SK-N-SH (cell line): ENCODE measurements around the gene MICU2. TPM values are rescaled to one million over a fixed set of nuclear protein-coding genes. Genes with fewer than 3 reads are reported as not detected.

Experiments used
- CTCF ChIA-PET: fragments of 300-600, 350-600 bp; formaldehyde crosslinking; extraction: SDS; loops from one replicate; lab custom pipeline; 2021; lab: Yijun Ruan, JAX
- POLR2A ChIA-PET: fragments of 350-600 bp; sonication (Branson Sonifier 250); formaldehyde crosslinking; extraction: SDS; loops from one replicate; lab custom pipeline; 2020; ENCODE audit warnings: antibody characterized with exemption, inconsistent platforms; lab: Yijun Ruan, JAX
- DNase-seq: peaks from one replicate; pipeline ENCODE4 v3.0.0; 2012
- H2AFZ ChIP-seq: fragments of 200-600 bp; sonication (generic); 2 replicates; pipeline ENCODE4 v1.8.1; 2016; ENCODE audit warnings: antibody characterized with exemption, mild to moderate bottlenecking, low read depth
- H3F3A ChIP-seq: fragments of 200-600 bp; sonication (generic); replicated peaks from 2 replicates; pipeline ENCODE3; 2016; ENCODE audit warnings: antibody characterized with exemption, mild to moderate bottlenecking; ENCODE audit not compliant: insufficient read depth
- H3K27ac ChIP-seq, 2 experiments: fragments of 200-500 bp in 1 of 2; fragments of 200-600 bp in 1 of 2; sonication (Bioruptor generic) in 1 of 2; sonication (generic), shearing (Covaris generic) in 1 of 2; 2 replicates each; pipeline versions ENCODE4 v1.5.1 to v1.6.1; 2014 to 2016; ENCODE audit warnings: low read depth in 2 of 2, inconsistent platforms in 1 of 2, low read length in 1 of 2, mild to moderate bottlenecking in 1 of 2, mixed read lengths in 1 of 2
- H3K27me3 ChIP-seq: fragments of 200-600 bp; sonication (generic), shearing (Covaris generic); 2 replicates; pipeline ENCODE4 v1.6.1; 2016; ENCODE audit warnings: mixed run types; ENCODE audit not compliant: insufficient read depth
- H3K36me3 ChIP-seq, 2 experiments: fragments of 200-500 bp in 1 of 2; fragments of 200-600 bp in 1 of 2; sonication (Bioruptor generic) in 1 of 2; sonication (generic) in 1 of 2; replicated peaks in 1 of 2; 2 replicates each; pipeline versions ENCODE3 to v1.5.1; 2014 to 2016; ENCODE audit warnings: low read length in 1 of 2, mild to moderate bottlenecking in 1 of 2; ENCODE audit not compliant: insufficient read depth in 2 of 2, control insufficient read depth in 1 of 2
- H3K4me1 ChIP-seq, 2 experiments: fragments of 200-500 bp in 1 of 2; fragments of 200-600 bp in 1 of 2; sonication (Bioruptor generic) in 1 of 2; sonication (generic), shearing (Covaris generic) in 1 of 2; 2 replicates each; pipeline versions ENCODE4 v1.5.1 to v1.6.1; 2014 to 2016; ENCODE audit warnings: low read depth in 1 of 2, low read length in 1 of 2, mixed run types in 1 of 2; ENCODE audit not compliant: insufficient read depth in 2 of 2, control insufficient read depth in 1 of 2
- H3K4me2 ChIP-seq: fragments of 200-600 bp; sonication (generic), shearing (Covaris generic); 2 replicates; pipeline ENCODE4 v1.6.1; 2017; ENCODE audit warnings: mixed run types
- H3K4me3 ChIP-seq, 2 experiments: fragments of 200-500 bp in 1 of 2; fragments of 200-600 bp in 1 of 2; sonication (Bioruptor generic) in 1 of 2; sonication (generic), shearing (Covaris generic) in 1 of 2; 2 replicates each; pipeline versions ENCODE4 v1.5.1 to v1.8.1; 2014 to 2016; ENCODE audit warnings: low read depth in 2 of 2, inconsistent platforms in 1 of 2, low read length in 1 of 2, mild to moderate bottlenecking in 1 of 2, mixed read lengths in 1 of 2, moderate library complexity in 1 of 2
- H3K79me2 ChIP-seq: fragments of 200-600 bp; sonication (generic); 2 replicates; pipeline ENCODE4 v1.8.1; 2017; ENCODE audit warnings: mild to moderate bottlenecking; ENCODE audit not compliant: insufficient read depth
- H3K9ac ChIP-seq: fragments of 200-600 bp; sonication (generic); 2 replicates; pipeline ENCODE4 v1.6.1; 2017; ENCODE audit warnings: mixed run types
- H3K9me2 ChIP-seq: fragments of 200-600 bp; sonication (generic); 2 replicates; pipeline ENCODE4 v1.6.1; 2017; ENCODE audit warnings: mixed run types
- H3K9me3 ChIP-seq: fragments of 200-600 bp; sonication (generic); 2 replicates; pipeline ENCODE4 v1.6.1; 2017; ENCODE audit warnings: mixed run types, mild to moderate bottlenecking, moderate library complexity
- H4K20me1 ChIP-seq: fragments of 200-600 bp; sonication (generic); 2 replicates; pipeline ENCODE4 v1.6.1; 2017; ENCODE audit warnings: mild to moderate bottlenecking, mixed run types; ENCODE audit not compliant: insufficient read depth
- CTCF ChIP-seq: fragments of 200-600 bp; sonication (generic); IDR thresholded peaks from 2 replicates; pipeline ENCODE4 v1.6.1; 2017; ENCODE audit warnings: antibody characterized with exemption, mild to moderate bottlenecking, moderate library complexity
- FOSL2 ChIP-seq: IDR thresholded peaks from 2 replicates; pipeline ENCODE4 v1.4.0; 2012; ENCODE audit warnings: low read depth, mild to moderate bottlenecking, moderate library complexity, borderline replicate concordance
- FOXM1 ChIP-seq: IDR thresholded peaks from 2 replicates; pipeline ENCODE4 v1.4.0; 2012; ENCODE audit warnings: low read depth, mild to moderate bottlenecking
- GABPA ChIP-seq: IDR thresholded peaks from 2 replicates; pipeline ENCODE4 v1.4.0; 2012; ENCODE audit warnings: low read depth, mild to moderate bottlenecking
- GATA2 ChIP-seq: sonication (generic); formaldehyde crosslinking; IDR thresholded peaks from 2 replicates; pipeline ENCODE4 v1.5.0; 2020; ENCODE audit warnings: mild to moderate bottlenecking, missing genetic modification reagents
- MEF2A ChIP-seq: IDR thresholded peaks from 2 replicates; pipeline ENCODE4 v1.4.0; 2012; ENCODE audit warnings: low read depth, borderline replicate concordance
- MXI1 ChIP-seq: IDR thresholded peaks from 2 replicates; pipeline ENCODE4 v1.6.1; 2012; ENCODE audit warnings: mild to moderate bottlenecking, low read depth, low read length, improper control_type of control experiment
- NFIC ChIP-seq: IDR thresholded peaks from 2 replicates; pipeline ENCODE4 v1.4.0; 2012; ENCODE audit warnings: borderline replicate concordance
- NRF1 ChIP-seq: IDR thresholded peaks from 2 replicates; pipeline ENCODE4 v1.6.1; 2012; ENCODE audit warnings: low read depth, mild to moderate bottlenecking, low read length
- RAD21 ChIP-seq: IDR thresholded peaks from 2 replicates; pipeline ENCODE4 v1.6.1; 2012; ENCODE audit warnings: mild to moderate bottlenecking, low read length
- RCOR1 ChIP-seq: fragments of 150-350 bp; IDR thresholded peaks from 2 replicates; pipeline ENCODE4 v1.6.1; 2017; ENCODE audit warnings: antibody characterized with exemption, low read length
- RFX5 ChIP-seq: IDR thresholded peaks from 2 replicates; pipeline ENCODE4 v1.6.1; 2012; ENCODE audit warnings: mild to moderate bottlenecking, improper control_type of control experiment, low read length
- RXRA ChIP-seq: IDR thresholded peaks from 2 replicates; pipeline ENCODE4 v1.4.0; 2012; ENCODE audit warnings: low read depth, mild to moderate bottlenecking, borderline replicate concordance
- SIN3A ChIP-seq: IDR thresholded peaks from 2 replicates; pipeline ENCODE4 v1.6.1; 2012; ENCODE audit warnings: low read depth, mild to moderate bottlenecking, low read length, moderate library complexity, borderline replicate concordance
- TCF12 ChIP-seq: IDR thresholded peaks from 2 replicates; pipeline ENCODE4 v1.4.0; 2012
- USF1 ChIP-seq: IDR thresholded peaks from 2 replicates; pipeline ENCODE4 v1.4.0; 2012; ENCODE audit warnings: low read depth, borderline replicate concordance
- ZBTB33 ChIP-seq: IDR thresholded peaks from 2 replicates; pipeline ENCODE4 v1.4.0; 2012; ENCODE audit warnings: low read depth, borderline replicate concordance
- WGBS: methylation state at CpG from one replicate; pipeline ENCODE4 v1.1.6; 2017; ENCODE audit warnings: low lambda C conversion rate; 5-methylcytosine and 5-hydroxymethylcytosine counted together
- polyA plus RNA-seq, 3 experiments: library from polyadenylated mRNA; depleted of rRNA; stranded (reverse); fragments of >200 nt; gene quantifications; 2 replicates each; pipeline ENCODE4 v1.2.3, GENCODE V29; 2012

Gene MICU2
- polyA plus RNA-seq, 1 of the 3 experiments (the other 2 are of a cell fraction): 46.4 TPM

GRCh38 chr13:21481359-21481758 is 122.6 kb downstream of the MICU2 start:
- Histone ChIP-seq H3K79me2 (no peaks in the 10 kb centered on the region), H3K27ac (no peak overlapping the region), H3K4me1 (no peaks in the 10 kb centered on the region; a peak in 1 of 4 replicates), H3K4me3 (no peak overlapping the region)
- peak; percentile 16 for DNase-seq
- WGBS: 21% methylated on average over 6 of the region's 6 CpGs
- no peak for TF ChIP-seq MXI1
- no peak for TF ChIP-seq USF1
- TF ChIP-seq ZBTB33: no peak
- TF ChIP-seq RCOR1: no peak
- TF ChIP-seq MEF2A: no peak
- no peak for TF ChIP-seq CTCF
- TF ChIP-seq GATA2 (CRISPR knock-in tag): no peak
- TF ChIP-seq FOSL2: no peak
- no peak for TF ChIP-seq RAD21
- no peak for TF ChIP-seq NRF1
- no peak for TF ChIP-seq TCF12
- no peak for TF ChIP-seq FOXM1
- no peak for TF ChIP-seq NFIC
- no peak for TF ChIP-seq SIN3A
- no peak for TF ChIP-seq RFX5
- no peak for TF ChIP-seq GABPA
- no peak for TF ChIP-seq RXRA
- TF ChIP-seq, all 33 proteins: peak for 0
- no peaks in the 10 kb centered on the region for H3K27me3 ChIP-seq
- CTCF ChIA-PET: interaction anchor here (0.8 to 3.3 kb wide), 5 partner anchors 37 to 539 kb away, joined by 3 to 15 read pairs (median 3); partner anchors contain the start of genes MRPL57 and SKA3
- no peaks in the 10 kb centered on the region for H3F3A ChIP-seq
- H4K20me1 ChIP-seq: no peaks in the 10 kb centered on the region
- peaks cover 8% of the 10 kb centered on the region; the same call in 1 of the 2 replicates for H3K9me3 ChIP-seq
- H3K4me2 ChIP-seq: peak overlapping the region; percentile 18; the same call in 1 of the 2 replicates
- H3K36me3 ChIP-seq: no peaks in the 10 kb centered on the region
- H3K9ac ChIP-seq: no peak overlapping the region
- POLR2A ChIA-PET: no interaction called here
- no peaks in the 10 kb centered on the region for H3K9me2 ChIP-seq
- H2AFZ ChIP-seq: peak overlapping the region; percentile 17; the same call in 1 of the 2 replicates
